ENCODE measurements around the gene CACNA2D4.
A peak's percentile ranks its signal among the peaks of the same experiment; 100 is the strongest.

Gene CACNA2D4

DNA sequence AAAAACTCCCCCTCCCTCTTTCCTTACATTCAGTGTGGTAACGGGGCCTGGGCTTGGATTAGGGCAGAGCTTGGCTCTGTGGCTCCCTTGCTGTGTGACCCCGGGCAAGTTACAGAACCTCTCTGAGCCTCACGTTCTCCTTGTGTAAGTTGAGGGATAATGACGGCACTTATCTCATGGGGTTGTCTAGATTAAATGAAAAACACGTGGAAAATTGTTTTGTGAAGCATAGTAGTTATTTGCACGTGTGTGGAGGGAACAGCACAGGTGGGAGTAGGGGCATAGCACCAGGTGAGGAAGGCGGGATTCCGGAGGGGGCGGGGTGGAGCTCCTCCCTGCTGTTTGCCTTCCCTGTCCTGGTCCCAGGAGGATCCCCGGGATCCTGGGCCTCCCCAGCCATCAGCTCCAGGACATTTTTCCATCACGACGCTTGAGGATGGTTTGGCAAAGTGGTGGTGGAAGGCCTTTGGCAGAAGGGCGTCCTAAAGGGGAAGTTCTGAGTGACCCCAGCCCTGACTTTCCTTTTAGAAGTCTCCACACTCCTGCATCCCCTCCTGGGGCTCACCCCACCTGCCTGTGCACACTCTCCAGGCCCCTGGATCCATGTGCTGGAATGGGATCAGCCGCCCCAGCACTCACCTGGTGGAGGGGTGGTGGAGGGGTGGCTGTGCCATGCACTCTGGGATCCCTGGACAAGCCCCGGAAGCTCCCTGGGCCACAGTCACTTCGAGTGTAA lies 75.4 kb downstream of the CACNA2D4 start:
- DNase-seq: no peak

DNA sequence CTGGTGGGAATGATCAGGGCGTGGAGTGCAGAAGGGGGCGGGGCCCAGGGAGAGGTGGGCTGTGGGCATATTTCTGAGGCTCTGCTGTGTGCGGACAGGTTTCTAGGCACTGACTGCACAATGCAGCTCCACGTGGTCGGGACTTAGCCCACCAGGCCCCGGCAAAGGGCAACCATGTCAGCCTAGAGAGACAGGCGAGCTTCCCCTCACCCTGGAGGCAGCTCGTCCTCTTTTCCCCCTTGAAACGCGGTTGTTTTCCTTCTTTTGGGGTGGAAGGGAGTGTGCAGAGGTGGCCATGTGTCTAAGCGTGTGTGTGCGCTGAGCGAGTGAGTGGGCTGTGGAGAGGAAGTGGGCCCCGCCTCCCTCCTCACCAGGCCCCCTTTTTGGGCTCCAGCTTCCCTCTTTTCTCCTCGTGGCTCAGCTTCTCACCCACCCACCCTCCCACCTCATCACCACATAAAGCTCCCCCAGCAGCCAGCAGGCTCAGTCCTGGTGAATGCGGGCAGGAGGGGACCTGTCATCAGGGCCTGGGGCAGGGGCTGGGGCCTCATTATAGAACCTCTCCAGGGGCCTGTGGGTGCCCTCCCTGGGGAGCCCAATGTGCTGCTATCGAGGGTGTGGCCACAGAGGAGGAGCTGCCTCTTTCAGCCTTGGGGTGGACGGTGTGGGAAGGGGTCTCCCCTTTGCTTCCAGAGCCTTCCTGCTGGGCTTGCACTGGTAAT lies 76.1 kb downstream of the CACNA2D4 start:
- no peak for DNase-seq

DNA sequence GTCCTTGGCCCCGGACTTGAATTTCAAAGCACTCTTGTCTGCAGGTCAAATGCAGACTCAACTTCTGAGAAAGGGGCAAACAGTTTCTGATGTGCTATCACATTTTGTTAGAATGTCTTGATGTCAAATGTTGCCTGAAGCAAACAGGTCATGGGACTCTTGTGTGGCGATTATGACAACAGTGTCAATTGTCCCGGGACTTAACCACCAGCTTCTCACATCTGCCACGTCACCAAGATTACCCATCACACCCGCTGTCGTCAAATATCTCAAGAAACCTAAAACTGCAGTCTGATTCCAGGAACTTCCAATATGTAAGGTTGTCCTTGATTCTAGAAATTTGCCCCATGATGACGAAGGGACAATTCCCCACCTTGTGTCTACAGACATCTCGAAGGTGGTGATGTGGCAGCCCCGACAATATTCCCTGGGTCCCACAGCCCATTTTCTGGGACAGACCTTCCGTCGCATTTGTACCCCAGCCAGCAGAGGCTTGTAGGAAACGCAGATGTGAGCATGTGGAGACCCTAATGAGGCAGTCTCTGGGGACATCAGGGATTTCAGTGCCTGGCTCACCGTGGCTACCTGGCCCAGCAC lies 76.8 kb downstream of the CACNA2D4 start:
- DNase-seq: no peak

DNA sequence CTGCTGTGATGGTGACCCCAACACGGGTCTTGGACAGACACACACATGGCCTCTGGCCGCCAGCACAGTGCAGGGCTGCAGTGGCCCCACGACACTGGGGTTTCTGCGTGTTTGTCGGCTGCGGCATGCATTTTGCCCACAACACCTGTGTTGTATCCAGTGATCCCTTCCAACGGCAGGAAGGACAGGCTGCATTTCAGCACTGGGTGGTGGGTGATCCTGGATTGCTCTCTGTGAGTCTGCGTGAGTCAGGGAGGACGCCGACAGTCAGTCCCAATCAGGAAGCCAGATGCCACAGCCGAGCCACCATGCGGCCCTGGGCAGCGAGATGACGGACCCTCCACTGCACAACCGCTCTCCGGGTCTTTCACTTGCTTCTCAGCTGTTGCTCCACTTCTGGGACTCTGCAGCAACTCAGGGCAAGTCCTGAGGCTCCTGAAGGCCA lies 77.4 kb downstream of the CACNA2D4 start:
- peak; percentile 9 for DNase-seq

DNA sequence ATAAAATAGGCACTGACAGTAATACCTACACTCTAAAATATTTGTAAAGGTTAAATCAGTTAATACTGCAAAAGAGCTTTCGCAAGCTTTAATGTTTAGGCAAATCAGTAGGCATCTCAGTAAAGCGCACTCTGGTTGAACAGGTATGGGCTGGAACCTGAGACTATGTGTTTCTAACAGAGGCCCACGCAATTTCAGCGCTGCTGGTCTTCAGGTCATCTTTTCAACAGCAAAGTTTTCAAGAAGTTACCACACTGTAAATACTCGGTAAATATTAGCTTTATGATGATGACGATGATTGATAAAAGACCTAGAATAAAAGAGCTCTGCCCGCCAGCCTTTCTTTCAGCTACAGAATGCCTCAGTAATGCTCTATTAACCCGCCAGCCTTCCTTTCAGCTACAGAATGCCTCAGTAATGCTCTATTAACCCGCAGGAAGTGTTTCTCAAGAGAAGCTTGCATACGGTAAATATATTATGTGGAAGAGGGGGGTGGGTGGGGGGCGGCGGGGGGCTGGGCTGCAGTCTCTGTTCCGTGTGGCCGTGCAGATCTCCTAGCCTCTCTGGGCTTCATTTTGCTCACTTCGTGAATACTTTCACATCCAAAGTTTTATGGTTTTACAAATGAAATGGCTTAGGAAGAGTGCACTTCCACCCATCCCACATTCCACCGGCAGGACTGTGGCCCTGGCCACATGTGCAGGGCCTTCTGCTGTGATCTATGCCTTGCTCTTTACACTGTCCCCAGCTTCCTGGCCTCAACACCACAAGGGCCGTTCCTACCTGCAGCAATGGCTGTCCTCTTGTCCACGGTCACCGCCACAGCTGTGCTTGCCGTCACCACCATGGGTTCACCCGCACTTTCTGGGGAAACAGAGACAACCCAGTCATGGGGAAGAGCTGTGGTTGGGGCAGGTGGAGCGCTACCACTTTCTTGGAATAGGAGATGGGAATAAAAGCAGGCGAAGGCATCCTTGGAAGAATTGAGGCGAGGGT lies 78.2 kb downstream of the CACNA2D4 start:
- DNase-seq: peak; percentile 4

DNA sequence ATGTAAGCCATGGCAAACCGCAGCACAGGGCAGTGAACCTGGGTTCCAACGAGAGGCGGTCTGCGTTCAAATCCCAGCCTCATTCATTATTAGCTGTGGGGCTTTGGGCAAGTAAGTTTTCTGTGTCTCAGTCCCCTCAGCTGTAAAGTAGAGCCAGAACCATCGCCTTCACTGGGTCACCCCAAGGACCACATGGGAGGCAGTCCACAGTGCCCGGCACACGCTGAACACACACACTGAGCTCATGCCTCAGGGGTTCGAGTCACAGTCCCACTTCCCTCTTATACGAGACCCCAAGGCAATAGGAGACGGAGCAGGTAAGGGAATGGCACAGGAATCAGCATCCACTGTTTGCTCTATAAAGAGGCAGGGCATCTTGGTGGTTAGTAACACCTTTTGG lies 79.0 kb downstream of the CACNA2D4 start:
- peak; percentile 3 for DNase-seq

DNA sequence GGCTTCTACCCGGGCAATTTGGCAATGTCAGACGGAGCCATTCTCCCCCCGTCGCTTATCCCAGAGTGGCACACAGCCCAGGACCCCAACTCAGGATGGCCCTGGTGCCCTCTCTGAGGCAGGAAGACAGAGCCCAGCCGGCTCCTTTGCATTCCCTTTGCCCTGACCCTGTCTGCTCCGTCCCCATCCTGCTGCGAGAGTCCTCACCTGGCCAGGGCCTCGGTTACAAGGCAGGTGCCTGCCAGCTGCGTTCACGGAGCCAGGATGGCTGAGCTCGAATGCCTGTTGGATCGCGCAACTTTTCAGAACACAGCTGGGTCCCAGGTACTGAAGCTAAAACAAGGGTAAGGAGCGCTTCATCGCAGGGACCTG lies 79.5 kb downstream of the CACNA2D4 start:
- DNase-seq: no peak

DNA sequence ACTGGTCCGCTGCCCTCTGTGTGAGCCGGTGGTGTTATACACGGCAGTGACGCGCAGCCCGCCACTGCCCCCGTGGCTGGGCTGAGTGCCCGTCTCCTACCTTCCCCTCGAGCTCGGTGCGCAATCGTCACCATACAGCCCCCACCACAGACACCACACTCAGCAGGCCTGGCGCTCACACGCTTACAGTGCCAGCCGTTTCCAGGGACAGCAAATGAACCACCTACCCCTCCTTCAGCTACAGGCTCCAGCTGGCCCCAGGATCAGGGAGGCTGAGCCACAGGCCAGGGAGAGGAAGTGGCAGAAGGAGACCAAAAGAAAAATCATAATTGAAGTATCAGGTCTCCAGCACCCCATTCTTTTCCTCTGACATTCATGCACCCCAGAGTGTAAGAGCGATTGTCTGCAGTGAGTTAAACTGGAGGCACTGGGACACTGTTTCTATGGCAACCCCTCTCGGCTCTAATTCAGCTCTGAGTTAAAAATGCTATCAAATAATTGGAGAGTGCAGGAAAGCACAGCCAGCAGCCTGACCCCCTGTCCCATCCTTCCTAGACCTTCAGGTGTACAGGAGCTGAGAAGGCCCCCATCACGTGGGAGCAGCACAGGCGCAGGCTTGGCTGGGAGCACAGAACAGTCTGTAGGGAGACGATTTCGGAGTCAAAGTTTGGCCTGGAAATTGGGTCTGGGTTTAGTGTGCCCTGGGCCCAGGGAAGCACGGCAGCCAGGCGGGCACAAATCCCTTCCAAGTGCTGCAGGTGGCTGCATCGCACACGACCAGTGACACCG lies 80.1 kb downstream of the CACNA2D4 start:
- peak; percentile 67 for DNase-seq

DNA sequence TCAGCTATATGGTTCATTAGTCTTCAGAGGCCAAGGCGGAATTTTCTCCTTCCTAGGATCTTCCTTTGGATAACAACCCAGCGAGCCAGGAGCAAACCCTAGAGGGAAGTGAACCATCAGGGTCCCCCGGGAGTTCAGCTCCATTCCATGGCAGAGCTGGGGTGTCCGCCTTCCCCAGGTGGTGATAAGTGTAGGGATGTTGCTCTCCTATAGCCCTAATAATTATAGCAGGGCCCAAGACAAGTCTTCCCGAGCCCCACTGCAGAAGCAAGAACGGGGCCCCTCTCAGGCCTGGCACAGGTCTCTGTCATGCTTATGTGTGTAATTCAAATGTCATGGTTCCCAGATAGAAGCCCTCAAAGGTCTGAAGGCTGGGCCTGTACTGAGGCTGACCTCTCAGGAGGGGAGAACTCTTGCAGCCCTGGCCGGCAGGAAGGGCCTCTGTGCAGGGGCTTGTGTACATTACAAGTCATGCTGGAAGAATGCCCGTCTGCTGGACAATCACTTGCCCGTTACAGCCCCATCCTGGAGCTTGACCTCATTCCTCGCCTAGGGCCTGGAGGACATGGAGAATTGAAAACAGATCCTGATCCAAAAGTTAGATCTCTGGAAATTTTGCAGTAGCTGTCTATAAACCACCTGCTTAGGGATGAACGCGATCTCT lies 80.8 kb downstream of the CACNA2D4 start:
- peak; percentile 60 for DNase-seq

DNA sequence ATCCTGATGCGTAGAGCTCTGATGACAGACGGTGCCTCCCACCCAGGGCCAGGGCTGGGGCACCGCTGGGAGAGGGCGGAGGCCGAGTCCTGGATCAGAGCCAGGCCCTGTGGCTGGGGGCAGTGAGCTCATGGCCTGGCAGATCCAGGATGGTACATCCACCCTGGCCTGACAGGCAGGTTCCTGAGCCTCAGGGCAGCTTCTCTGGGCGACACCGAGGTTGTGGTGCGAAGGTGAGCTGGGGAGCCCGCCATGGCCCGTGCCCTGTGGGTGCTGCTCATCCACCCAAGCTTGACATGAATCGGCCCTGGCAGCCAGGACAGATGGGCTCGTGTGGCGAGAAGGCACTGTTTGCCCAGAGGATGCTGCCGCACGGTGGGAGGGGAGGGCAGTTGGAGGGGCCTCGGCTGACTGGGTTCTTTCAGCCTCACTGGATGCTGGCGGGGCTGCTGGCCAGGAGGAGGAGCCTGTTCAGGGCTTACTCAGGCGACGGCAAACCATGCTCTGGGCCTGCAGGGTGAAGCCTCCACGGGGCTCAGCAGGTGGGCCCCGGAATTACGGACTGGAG lies 81.5 kb downstream of the CACNA2D4 start:
- peak; percentile 88 for DNase-seq

DNA sequence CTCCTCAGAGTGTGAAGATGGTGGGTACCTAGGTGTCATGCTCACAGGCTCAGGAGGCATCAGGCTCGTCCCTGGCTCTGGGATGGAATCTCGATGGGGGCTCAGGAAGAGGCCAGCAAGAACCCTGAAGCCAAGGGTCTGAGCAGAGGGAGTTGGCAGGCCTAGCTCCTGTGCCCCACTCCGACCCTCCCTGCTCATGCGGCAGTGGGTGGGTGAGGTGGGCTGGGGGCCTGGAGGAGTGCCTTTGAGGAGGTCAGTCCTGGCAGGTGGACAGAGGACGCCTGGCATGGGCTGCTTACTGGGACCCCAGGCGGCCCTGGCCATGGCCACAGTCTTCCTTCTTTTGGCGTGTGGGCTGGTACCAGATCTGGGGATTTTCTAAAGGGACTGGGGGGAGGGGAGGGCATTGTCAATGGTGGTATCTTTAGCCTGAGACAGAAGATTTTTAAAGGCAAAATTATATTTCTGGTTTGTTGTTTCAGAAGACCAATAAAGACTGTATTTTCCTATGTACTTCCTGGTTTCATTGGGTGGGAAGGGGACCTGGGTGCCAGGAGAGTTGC lies 82.1 kb downstream of the CACNA2D4 start:
- DNase-seq: peak; percentile 26

DNA sequence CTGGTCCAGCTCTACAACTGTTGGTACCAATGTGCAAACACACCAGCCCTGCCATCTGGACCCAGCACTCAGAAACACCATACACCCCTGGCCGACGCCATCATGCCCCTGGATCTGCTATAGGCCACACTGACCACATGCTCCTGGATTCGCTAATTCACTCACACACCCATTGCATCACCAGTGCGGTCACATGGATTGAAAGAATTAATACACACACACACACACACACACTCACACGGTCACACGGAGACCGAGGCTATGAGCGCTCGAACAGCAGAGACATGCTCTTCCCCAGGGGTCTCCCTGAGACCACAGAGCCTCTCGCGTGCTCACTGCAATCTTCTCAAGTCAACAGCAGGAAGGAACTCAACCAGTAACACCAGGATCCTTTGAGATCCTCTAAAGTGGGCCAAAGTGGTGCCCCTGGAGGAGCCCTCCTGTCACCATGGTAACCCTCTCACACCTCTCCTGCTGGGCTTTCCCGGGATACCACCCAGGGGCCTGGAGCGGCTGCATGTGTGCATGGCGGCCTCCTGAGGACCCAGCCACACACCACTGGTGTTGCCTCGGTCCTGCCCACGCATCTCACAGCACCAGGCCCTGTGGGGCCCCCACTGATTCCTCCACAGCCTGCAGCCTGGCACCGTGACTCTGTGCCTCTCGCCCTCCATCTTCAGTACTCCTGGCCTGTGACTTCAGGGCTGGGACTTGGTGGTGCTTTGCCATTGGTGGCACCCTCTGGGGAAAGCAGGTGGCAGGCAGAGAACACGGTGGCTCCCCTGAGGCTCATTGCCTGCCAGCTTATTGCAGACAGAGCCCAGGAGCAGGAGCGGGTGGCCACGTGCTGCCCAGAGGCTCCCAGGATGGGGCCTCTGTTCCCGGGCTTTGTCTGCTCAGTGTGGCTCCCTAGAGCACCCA lies 83.0 kb downstream of the CACNA2D4 start:
- peak; percentile 68 for DNase-seq

DNA sequence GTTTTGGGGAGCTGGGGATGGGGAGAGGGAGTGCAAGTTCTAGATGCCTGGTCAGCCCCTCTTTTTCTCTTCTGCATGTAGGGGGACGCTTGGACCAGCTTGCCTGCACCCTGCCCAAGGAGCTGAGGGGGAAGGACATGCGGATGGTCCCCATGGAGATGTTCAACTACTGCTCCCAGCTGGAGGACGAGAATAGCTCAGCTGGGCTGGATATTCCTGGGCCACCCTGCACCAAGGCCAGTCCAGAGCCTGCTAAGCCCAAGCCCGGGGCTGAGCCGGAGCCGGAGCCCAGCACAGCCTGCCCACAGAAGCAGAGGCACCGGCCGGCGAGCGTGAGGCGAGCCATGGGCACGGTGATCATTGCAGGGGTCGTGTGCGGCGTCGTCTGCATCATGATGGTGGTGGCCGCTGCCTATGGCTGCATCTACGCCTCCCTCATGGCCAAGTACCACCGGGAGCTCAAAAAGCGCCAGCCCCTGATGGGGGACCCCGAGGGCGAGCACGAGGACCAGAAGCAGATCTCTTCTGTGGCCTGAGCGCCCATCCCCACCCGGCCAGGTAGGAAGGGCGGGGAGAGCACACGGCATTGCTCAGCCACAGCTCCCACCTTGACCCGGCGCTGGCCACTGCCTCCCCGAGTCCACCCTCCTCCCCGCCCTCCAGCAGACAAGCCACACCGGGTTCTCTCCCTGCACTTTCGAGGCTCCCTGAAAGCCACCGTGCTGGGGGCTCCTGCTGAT lies 84.1 kb downstream of the CACNA2D4 start:
- peak; percentile 4 for DNase-seq

DNA sequence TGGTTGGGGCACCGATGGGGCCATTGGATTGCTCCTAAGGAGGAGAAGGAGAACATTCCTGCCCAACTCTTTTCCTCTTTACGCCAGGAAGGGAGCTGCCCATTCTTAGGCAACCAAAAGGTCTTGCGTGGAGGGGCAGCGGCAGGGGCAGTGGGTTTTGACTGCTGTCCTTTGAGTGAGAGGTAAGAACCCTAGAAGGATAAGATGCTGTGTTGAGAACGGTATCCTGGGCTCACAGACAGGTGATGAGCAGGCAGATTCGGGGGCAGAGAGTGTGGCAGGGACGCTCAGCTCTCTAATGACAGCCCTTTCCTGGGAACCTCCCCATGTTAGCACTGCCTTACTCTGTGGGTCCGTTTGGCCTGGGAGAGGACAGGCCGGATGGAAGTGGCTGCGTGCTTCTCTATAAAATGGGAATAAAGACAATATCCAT lies 84.8 kb downstream of the CACNA2D4 start:
- DNase-seq: no peak

DNA sequence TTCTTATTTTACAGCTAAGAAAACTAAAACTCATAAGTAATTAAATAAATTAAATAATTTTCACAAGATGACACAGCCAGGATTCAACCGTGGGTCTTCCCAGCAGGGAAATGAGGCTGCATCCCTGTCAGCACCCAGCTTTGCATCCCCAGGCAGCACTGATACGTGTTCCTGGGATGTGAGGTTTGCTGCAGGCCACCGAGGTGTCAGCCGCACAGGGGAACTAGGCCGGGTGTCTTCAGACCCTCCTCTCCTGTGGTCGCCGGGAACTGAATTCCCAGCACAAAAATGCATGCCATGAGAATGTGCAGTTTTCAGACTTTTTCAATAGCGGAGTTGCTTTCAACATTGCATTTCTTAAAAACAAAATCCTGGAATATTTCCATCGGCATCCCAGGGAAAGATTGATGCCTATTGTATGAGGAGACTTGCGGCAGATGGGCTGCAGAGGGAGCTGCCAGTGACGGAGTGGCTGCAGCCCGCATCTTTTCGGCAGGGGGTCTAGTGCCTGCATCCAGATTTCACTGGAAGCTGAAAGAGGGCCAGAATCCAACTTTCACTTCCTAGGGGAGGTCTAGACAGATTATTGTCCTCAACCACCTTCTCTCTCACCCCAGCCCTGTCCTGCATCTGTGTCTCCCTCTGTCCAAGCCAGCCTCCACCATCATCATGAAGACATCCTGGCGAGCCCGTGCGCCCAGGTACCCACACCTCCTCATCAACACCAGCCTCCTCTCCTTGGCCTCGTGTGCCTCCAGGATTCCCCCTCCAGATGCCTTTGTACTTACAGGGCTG lies 85.5 kb downstream of the CACNA2D4 start:
- DNase-seq: peak; percentile 30

DNA sequence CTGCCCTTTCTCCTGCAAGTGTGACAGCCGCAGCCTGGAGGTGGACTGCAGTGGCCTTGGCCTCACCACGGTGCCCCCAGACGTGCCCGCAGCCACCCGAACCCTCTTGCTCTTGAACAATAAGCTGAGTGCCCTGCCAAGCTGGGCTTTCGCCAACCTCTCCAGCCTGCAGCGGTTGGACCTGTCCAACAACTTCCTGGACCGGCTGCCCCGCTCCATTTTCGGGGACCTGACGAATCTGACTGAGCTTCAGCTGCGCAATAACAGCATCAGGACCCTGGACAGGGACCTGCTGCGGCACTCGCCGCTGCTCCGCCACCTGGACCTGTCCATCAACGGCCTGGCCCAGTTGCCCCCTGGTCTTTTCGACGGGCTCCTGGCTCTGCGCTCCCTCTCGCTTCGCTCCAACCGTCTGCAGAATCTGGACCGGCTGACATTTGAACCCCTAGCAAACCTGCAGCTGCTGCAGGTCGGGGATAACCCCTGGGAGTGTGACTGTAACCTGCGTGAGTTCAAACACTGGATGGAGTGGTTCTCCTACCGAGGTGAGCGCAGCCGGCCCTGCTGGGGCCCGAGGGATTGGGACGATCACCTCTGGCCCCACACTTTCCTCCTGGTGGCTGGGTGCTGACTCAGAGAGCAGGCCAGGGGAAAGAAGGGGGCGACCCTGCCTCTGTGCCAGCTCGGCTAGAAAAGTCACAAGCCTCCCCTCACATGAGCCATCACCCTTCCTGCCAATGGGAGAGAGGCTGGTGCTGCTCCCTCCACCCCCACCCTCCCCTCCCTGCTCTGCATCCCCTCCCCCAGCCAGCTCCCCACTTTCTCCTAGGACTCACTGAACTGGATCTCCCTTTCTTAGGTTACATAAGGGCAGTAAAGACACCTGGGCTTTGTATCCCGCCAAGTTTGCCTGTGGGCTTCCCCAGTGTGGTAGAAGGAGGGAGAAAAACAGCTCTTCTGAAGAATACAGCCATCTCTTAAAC lies 87.2 kb downstream of the CACNA2D4 start:
- DNase-seq: peak; percentile 72
